ENCODE results near the gene SPTLC3.

DNA sequence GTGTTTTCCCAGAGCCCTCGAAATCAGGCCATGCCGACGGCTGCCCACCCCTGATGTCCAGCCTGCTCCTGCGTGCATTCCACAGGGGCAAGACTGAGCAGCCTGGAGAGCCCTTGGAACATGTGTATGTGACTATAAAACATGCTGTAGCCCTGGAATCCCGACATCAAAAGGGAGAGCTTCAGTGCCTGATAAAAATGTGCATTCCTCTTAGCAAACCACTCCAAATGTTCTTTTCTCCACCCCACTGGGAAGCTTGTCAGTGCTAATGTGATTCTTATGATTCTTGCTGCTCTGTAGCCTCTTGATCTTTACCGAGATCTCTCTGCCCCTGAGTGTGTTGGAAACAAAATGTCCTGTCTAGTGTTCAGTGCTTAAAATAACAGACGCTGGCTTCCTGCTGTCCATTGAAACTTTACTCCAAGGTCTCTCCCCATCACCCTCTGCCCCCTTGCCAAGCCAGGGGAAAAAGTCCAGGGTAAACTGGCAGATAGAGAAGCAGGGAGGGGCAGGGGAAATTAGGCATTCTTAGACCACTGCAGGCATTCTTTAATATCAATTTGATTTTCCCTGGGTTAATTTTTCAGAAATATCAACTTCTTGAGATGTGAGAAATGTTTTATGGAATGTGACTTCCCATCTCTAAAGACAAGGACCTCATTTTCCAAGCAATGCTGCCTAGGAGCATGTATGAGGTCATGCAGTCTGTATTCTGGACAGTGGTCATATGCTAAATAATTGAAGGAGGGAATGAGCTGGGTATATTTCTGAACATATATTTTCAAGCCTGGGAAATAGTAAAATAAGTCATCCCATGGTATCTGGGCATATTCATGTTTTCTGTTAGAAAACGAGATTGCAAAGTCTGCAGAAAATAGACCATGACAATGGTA lies 138.5 kb downstream of the SPTLC3 start:
- TF ChIP-seq TAF1 (IDR thresholded peaks at IDR 0.05; ENCODE audit: low read depth, low read length) (no peak), POLR2A (IDR thresholded peaks at IDR 0.05; ENCODE audit: low read depth, low read length) (no peak), POLR2AphosphoS5 (IDR thresholded peaks at IDR 0.05; ENCODE audit: low read depth, low read length) (no peak), SPI1 (IDR thresholded peaks at IDR 0.05; ENCODE audit: low read depth, low read length) (no peak)
